SKM-1 treated with dmso at 0.1 percent for 144 hours (cell line): ENCODE data around the gene FGF6.
"Not testable (repeated sequence)": the region's sequence is repeated elsewhere in the genome, so short reads cannot be mapped to it uniquely, and the experiment has no call there.

ENCODE experiments used
- DNase-seq: peaks from one replicate; lab custom pipeline; 2025; ENCODE audit not compliant: unreplicated experiment; lab: John Stamatoyannopoulos, UW

Gene FGF6

GRCh38 chr12:4445156-4446101, at the start of gene FGF6:
FGF6 (minus strand) TSS chr12:4445815; CDS start chr12:4445570, 245 bp downstream.
- DNase-seq, result no peak

GRCh38 chr12:4490973-4491372, 45.4 kb upstream of the FGF6 start:
- DNase-seq, result no peak

- no peak for DNase-seq
Measured at GRCh38 chr12:4489556-4489955, 43.9 kb upstream of the FGF6 start.

- no peak for DNase-seq
Measured at GRCh38 chr12:4486980-4487379, 41.4 kb upstream of the FGF6 start.

- no peak for DNase-seq
Measured at GRCh38 chr12:4486049-4486699, 40.6 kb upstream of the FGF6 start.

- no peak for DNase-seq
Measured at GRCh38 chr12:4483885-4484823, 38.5 kb upstream of the FGF6 start.

- DNase-seq, result no peak
Measured at GRCh38 chr12:4482936-4483335, 37.3 kb upstream of the FGF6 start.

GRCh38 chr12:4478933-4479332, 33.3 kb upstream of the FGF6 start:
- no peak for DNase-seq

GRCh38 chr12:4477129-4477528, 31.5 kb upstream of the FGF6 start:
- peak; percentile 2 for DNase-seq

- DNase-seq, result no peak
Measured at GRCh38 chr12:4472046-4472445, 26.4 kb upstream of the FGF6 start.

GRCh38 chr12:4471256-4471655, 25.6 kb upstream of the FGF6 start:
- DNase-seq, result no peak

GRCh38 chr12:4468994-4469393, 23.4 kb upstream of the FGF6 start:
- no peak for DNase-seq

- no peak for DNase-seq
Measured at GRCh38 chr12:4460761-4461160, 15.1 kb upstream of the FGF6 start.

GRCh38 chr12:4455849-4456248, 10.2 kb upstream of the FGF6 start:
- DNase-seq, result not testable (repeated sequence)

- DNase-seq, result no peak
Measured at GRCh38 chr12:4454315-4454860, 8.8 kb upstream of the FGF6 start.

GRCh38 chr12:4451694-4452093, 6.1 kb upstream of the FGF6 start:
- DNase-seq, result no peak

- no peak for DNase-seq
Measured at GRCh38 chr12:4450551-4451112, 5.0 kb upstream of the FGF6 start.

GRCh38 chr12:4449851-4450221, 4.2 kb upstream of the FGF6 start:
- no peak for DNase-seq

GRCh38 chr12:4448943-4449850, 3.6 kb upstream of the FGF6 start:
- no peak for DNase-seq
